Measurements from ENCODE around the gene TEDC1.

The TEDC1 gene

GRCh38 chr14:105468621-105469241 is 22.3 kb upstream of the TEDC1 start (continued):
- peak; percentile 41; the same call in 1 of the 2 replicates for TF ChIP-seq BCL11A (tag by site-specific recombination; IDR thresholded peaks at IDR 0.05; ENCODE audit: low read depth)
- peak; percentile 65 for TF ChIP-seq ZNF335 (tag by site-specific recombination; conservative IDR thresholded peaks at IDR 0.05)
- peak; percentile 27; the same call in 1 of the 2 replicates for TF ChIP-seq GLIS2 (tag by site-specific recombination; IDR thresholded peaks at IDR 0.05)
- no peak for TF ChIP-seq ZBTB8A (tag by site-specific recombination; IDR thresholded peaks at IDR 0.05)
- peak; percentile 53 for TF ChIP-seq ZIC2 (tag by site-specific recombination; IDR thresholded peaks at IDR 0.05)
- no peak for TF ChIP-seq ZNF354C (tag by site-specific recombination; IDR thresholded peaks at IDR 0.05; ENCODE audit: borderline replicate concordance, low read depth)

- Histone ChIP-seq H3K9me3 (ENCODE audit: control insufficient read depth, insufficient read depth, low read depth, low read length) (no peaks in the 10 kb centered on the region), H3K36me3 (ENCODE audit: control insufficient read depth in 2 of 2, insufficient read depth in 1 of 2, low read length in 2 of 2) (peaks cover 0 to 51% of the 10 kb centered on the region in 2 experiments; a peak in 1 of 3 replicates), H3K4me1 (ENCODE audit: control insufficient read depth, insufficient read depth, low read length) (peaks cover 16% of the 10 kb centered on the region), H3K4me3 (ENCODE audit: low read depth, low read length) (no peak overlapping the region), H3K27ac (ENCODE audit: extremely low read depth, low read depth, low read length) (no peak overlapping the region)
- ChIA-PET CTCF (interaction anchor here (0.6 to 5.7 kb wide), 3 partner anchors 12 to 83 kb away, joined by 5 to 36 read pairs (median 31); no protein-coding TSS in a partner anchor), POLR2A (interaction anchor here (0.9 to 1.4 kb wide), 3 partner anchors 11 to 59 kb away, joined by 3 to 10 read pairs (median 4); no protein-coding TSS in a partner anchor)
- peak; percentile 63 for TF ChIP-seq GLIS2 (tag by site-specific recombination; IDR thresholded peaks at IDR 0.05)
- TF ChIP-seq PATZ1 (tag by site-specific recombination; IDR thresholded peaks at IDR 0.05) = peak; percentile 40
- TF ChIP-seq ZSCAN4 (tag by site-specific recombination; IDR thresholded peaks at IDR 0.05) = no peak
- TF ChIP-seq ZNF449 (tag by site-specific recombination; IDR thresholded peaks at IDR 0.05) = no peak
- TF ChIP-seq GLIS1 (tag by site-specific recombination; IDR thresholded peaks at IDR 0.05) = peak; percentile 96
- peak; percentile 41; the same call in 1 of the 2 replicates for TF ChIP-seq IKZF3 (tag by site-specific recombination; IDR thresholded peaks at IDR 0.05)
- peak; percentile 60; the same call in 1 of the 2 replicates for TF ChIP-seq ZNF202 (tag by site-specific recombination; IDR thresholded peaks at IDR 0.05; ENCODE audit: borderline replicate concordance)
- TF ChIP-seq ZNF600 (tag by site-specific recombination; IDR thresholded peaks at IDR 0.05) = 0 out of 2 replicates have a peak, but pooled peaks have one; percentile 40
Observed at GRCh38 chr14:105469456-105470349, 21.3 kb upstream of the TEDC1 start.
